Thoracic aorta (tissue), 2 donors: ENCODE results near the gene ZDHHC3. TPM values are rescaled to one million over a fixed set of nuclear protein-coding genes. Genes with fewer than 3 reads are reported as not detected.

Experiments
- ATAC-seq: fragments of 150-250 bp; one replicate; pipeline ENCODE4 v1.8.0; 2017; ENCODE audit warnings: low read depth; ENCODE audit not compliant: insufficient number of reproducible peaks, low FRiP score
- DNase-seq: peaks from one replicate; pipeline ENCODE4 v3.0.0-alpha.2; 2020; ENCODE audit warnings: low spot score
- H3K27ac ChIP-seq, 2 donors: fragments of 200-600 bp; sonication (generic); 1 replicate in 1 of 2; 2 replicates in 1 of 2; pipeline ENCODE4 v1.5.1; 2016; ENCODE audit warnings: mild to moderate bottlenecking in 2 of 2, moderate library complexity in 2 of 2
- H3K27me3 ChIP-seq: fragments of 200-600 bp; sonication (generic); replicated peaks from 2 replicates; pipeline ENCODE4 v1.6.0; 2016; ENCODE audit warnings: mild to moderate bottlenecking; ENCODE audit not compliant: insufficient read depth
- H3K36me3 ChIP-seq: fragments of 200-600 bp; sonication (generic); one replicate; pipeline ENCODE4 v1.5.1; 2016
- H3K4me1 ChIP-seq, 2 donors: fragments of 200-600 bp; sonication (generic); 1 replicate in 1 of 2; 2 replicates in 1 of 2; pipeline versions ENCODE4 v1.5.1 to v1.6.0; 2016; ENCODE audit warnings: low read depth in 2 of 2, mild to moderate bottlenecking in 1 of 2; ENCODE audit not compliant: control insufficient read depth in 1 of 2
- H3K4me3 ChIP-seq: fragments of 200-600 bp; sonication (generic); 2 replicates; pipeline ENCODE4 v1.5.1; 2016; ENCODE audit warnings: mild to moderate bottlenecking
- H3K9me3 ChIP-seq: fragments of 200-600 bp; sonication (generic); 2 replicates; pipeline ENCODE4 v1.5.1; 2016
- total RNA-seq, 2 donors: library from RNA; depleted of rRNA; stranded (reverse); fragments of >200 nt; gene quantifications; one replicate each; pipeline versions ENCODE4 v1.1.0 to v1.2.3, GENCODE V29; 2016
- TF ChIP-seq, protein P1 (sequence below): fragments of 200-600 bp; sonication (generic); IDR thresholded peaks from one replicate; pipeline ENCODE4 v1.5.1; 2019; ENCODE audit warnings: antibody characterized with exemption

The ZDHHC3 gene, protein sequence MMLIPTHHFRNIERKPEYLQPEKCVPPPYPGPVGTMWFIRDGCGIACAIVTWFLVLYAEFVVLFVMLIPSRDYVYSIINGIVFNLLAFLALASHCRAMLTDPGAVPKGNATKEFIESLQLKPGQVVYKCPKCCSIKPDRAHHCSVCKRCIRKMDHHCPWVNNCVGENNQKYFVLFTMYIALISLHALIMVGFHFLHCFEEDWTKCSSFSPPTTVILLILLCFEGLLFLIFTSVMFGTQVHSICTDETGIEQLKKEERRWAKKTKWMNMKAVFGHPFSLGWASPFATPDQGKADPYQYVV
- total RNA-seq: 10 to 100 TPM; 70.8 to 72.3 TPM

DNA sequence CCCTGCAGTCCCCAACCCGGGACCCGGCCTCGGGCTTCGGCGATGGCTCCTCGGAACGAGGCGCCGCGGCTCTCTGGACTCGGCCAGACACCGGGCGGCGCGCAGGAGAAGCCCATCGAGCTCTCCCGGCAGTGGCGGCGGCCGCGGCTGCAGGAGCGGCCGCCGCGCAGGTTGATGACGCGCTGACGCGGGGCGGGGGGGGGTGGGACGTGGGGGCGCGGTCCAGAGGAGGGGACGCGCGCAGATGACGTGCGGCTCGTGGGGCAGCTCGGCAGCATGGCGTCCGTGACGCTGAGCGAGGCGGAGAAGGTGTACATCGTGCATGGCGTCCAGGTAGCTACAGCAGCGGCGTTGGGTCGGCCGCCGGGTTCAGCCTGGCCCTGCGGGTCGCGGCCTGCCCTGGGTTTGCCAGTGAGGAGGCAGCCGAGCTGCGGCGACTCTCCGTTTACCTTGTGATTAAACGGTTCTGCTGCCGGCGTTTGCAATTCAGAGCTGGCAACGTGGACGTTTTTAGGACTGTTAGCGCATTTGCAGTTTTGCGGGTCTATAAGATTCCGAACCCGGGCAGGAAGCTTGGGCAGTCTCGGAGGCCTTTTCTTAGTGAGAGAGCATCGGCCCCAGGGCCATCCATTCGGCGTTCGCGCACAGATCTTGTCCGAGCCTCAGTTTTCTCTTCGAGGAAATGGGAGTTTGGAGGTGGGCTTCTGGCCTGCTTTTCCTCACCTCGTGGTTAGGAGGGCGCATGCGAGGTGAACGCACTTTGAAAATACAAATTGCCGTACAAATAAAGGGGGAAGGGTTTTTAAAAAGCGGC is at the start of gene ZDHHC3, which contains the start of gene EXOSC7:
Gene ZDHHC3 (minus strand): TSS at position 173 of the 814 bp plus-strand sequence. CDS start 16,738 bp downstream, outside the sequence.
Gene EXOSC7 (plus strand): TSS at position 243 of the 814 bp plus-strand sequence. CDS start 34 bp downstream, at position 277.
- H3K27ac ChIP-seq: peak within 1 kb of the TSS; percentile 81 to 86
- no peaks in the 10 kb centered on the region for H3K27me3 ChIP-seq
- no peaks in the 10 kb centered on the region for H3K36me3 ChIP-seq
- DNase-seq: peak; percentile 37
- peak; percentile 10 for ATAC-seq
- TF ChIP-seq, protein P1, sequence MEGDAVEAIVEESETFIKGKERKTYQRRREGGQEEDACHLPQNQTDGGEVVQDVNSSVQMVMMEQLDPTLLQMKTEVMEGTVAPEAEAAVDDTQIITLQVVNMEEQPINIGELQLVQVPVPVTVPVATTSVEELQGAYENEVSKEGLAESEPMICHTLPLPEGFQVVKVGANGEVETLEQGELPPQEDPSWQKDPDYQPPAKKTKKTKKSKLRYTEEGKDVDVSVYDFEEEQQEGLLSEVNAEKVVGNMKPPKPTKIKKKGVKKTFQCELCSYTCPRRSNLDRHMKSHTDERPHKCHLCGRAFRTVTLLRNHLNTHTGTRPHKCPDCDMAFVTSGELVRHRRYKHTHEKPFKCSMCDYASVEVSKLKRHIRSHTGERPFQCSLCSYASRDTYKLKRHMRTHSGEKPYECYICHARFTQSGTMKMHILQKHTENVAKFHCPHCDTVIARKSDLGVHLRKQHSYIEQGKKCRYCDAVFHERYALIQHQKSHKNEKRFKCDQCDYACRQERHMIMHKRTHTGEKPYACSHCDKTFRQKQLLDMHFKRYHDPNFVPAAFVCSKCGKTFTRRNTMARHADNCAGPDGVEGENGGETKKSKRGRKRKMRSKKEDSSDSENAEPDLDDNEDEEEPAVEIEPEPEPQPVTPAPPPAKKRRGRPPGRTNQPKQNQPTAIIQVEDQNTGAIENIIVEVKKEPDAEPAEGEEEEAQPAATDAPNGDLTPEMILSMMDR: no peak
- peak within 1 kb of the TSS; percentile 97 for H3K4me3 ChIP-seq
- H3K4me1 ChIP-seq: peaks cover 16 to 25% of the 10 kb centered on the region in 2 donors
- no peaks in the 10 kb centered on the region for H3K9me3 ChIP-seq

DNA sequence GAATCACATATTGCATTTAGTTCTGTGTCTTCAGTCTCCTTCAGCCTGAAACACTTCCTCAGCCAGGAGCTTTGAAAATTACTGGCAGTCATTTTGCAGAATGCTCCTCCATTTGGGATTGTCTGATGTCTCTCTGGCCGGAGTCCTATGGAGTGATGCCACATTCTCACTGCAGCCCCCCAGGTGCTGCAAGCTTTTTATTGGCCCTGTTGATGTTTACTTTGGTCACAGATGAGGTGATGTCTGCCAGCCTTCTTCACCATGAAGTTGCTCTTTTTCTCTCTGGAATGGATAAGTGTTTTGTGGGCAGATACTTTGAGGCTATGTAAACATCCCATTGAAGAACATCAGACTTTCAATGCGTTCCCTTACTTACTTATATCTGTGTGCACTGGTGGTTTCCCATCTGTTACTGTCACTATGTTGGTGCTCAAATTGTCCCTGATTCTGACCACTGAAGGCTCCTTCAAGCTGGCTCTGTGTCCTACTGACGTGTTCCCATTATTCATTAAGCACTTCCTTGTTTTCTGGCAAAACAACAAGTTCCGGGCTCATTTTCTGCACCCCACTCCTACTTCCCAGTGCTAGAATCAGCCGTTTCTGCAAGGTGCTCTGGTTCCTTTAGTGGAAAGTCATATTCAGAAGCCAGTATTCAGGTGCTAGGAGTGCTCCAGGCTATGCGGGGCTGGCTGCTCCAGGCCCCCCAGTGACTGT is 48.7 kb upstream of the ZDHHC3 start:
- no peaks in the 10 kb centered on the region for H3K27me3 ChIP-seq
- no peaks in the 10 kb centered on the region for H3K9me3 ChIP-seq
- H3K36me3 ChIP-seq: no peaks in the 10 kb centered on the region
- peaks cover 27 to 57% of the 10 kb centered on the region in 2 donors for H3K4me1 ChIP-seq
- H3K27ac ChIP-seq: peak overlapping the region in 1 of 2 donors; percentile 17
- no peak for DNase-seq
- ATAC-seq: no peak
- TF ChIP-seq, protein P1: no peak
- no peak overlapping the region for H3K4me3 ChIP-seq

DNA sequence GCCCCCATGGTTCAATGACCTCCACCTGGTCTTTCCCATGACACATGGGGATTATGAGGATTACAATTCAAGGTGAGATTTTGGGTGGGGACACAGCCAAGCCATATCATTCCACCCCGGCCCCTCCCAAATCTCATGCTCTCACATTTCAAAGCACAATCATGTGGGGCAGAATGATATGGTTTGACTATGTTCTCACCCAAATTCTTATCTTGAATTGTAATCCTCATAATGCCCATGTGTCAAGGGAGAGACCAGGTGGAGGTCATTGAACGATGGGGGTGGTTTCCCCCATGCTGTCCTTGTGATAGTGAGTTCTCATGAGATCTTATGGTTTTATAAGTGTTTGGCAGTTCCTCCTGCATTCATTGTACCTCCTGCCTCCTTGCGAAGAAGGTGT is 47.7 kb upstream of the ZDHHC3 start:
- no peak overlapping the region for H3K4me3 ChIP-seq
- DNase-seq: no peak
- H3K27me3 ChIP-seq: no peaks in the 10 kb centered on the region
- H3K27ac ChIP-seq: no peak overlapping the region
- no peaks in the 10 kb centered on the region for H3K9me3 ChIP-seq
- TF ChIP-seq, protein P1: no peak
- H3K4me1 ChIP-seq: peaks cover 27 to 48% of the 10 kb centered on the region in 2 donors
- no peak for ATAC-seq
- H3K36me3 ChIP-seq: no peaks in the 10 kb centered on the region

DNA sequence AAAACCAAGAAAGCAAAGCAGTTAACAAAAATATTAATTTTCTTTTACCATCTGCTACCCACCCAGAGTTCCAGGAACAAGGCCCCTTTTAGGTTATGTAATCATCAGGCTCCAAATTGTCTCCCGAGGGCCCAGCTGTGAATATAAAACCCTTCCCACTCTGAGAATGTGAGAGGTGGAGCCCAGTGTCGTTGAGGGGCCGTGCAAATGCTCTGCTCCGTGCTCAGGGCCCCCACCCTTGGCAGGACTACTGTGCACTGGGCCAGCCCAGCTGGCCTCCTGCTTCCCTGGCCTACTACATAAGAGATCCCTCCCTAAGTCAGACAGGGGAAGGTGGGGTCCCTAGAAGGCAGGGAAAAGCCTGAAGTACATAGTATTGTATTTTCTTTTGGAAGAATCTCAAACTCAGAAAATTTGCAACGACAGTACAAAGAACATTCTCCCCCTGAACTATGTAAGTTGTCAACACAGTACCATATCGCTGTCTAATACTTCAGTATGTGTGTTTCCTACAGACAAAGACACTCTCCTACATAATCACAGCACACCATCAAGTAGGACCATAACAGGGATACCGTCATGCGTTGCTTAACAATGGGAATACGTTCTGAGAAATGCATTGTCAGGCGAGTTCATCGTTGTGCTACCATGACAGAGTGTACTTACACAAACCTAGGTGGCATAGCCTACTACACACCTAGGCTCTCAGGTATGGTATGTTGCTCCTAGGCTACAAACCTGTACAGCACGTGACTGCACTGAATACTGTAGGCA is 45.7 kb upstream of the ZDHHC3 start:
- no peaks in the 10 kb centered on the region for H3K27me3 ChIP-seq
- H3K9me3 ChIP-seq: no peaks in the 10 kb centered on the region
- ATAC-seq (no peak), DNase-seq (no peak)
- no peaks in the 10 kb centered on the region for H3K36me3 ChIP-seq
- TF ChIP-seq, protein P1: no peak
- H3K27ac ChIP-seq: no peak overlapping the region
- H3K4me1 ChIP-seq: peaks cover 23 to 29% of the 10 kb centered on the region in 2 donors
- no peak overlapping the region for H3K4me3 ChIP-seq
